ENCODE measurements around the gene GATAD2A. TPM values are rescaled to one million over a fixed set of nuclear protein-coding genes. Genes with fewer than 3 reads are reported as not detected.

The GATAD2A gene
- total and polyA plus RNA-seq, 5 donors from 2014 or later: 8.1 to 134 (median 9.7) TPM

GRCh38 chr19:19492026-19492610, 86.6 kb downstream of the GATAD2A start:
- H3K36me3 Mint-ChIP-seq: peaks cover 12% of the 10 kb centered on the region
- H3K27ac Mint-ChIP-seq: no peak overlapping the region
- no peak overlapping the region for H3K4me3 Mint-ChIP-seq
- H3K9me3 Mint-ChIP-seq: no peaks in the 10 kb centered on the region
- no peaks in the 10 kb centered on the region for H3K27me3 Mint-ChIP-seq
- ATAC-seq (ENCODE audit: low read depth in 2 of 2) (no peak), DNase-seq (no peak)
- no peaks in the 10 kb centered on the region for H3K9me3 ChIP-seq (ENCODE audit: control insufficient read depth in 2 of 2, low read length in 2 of 2)
- H3K27me3 ChIP-seq (ENCODE audit: control insufficient read depth, insufficient read depth, low read length): no peaks in the 10 kb centered on the region
- H3K4me3 ChIP-seq (ENCODE audit: low read depth, low read length): no peak overlapping the region
- H3K36me3 ChIP-seq (ENCODE audit: control insufficient read depth, insufficient read depth, low read length): peaks cover 43% of the 10 kb centered on the region
- H3K27ac ChIP-seq (ENCODE audit: insufficient read depth, low read length, poor library complexity, severe bottlenecking): no peak overlapping the region
- H3K4me1 ChIP-seq (ENCODE audit: control insufficient read depth, insufficient read depth, low read length, poor library complexity, severe bottlenecking): peaks cover 36% of the 10 kb centered on the region
- H3K4me1 Mint-ChIP-seq: peaks cover 9 to 44% (median 23%) of the 10 kb centered on the region in 4 donors

GRCh38 chr19:19493841-19494546, 88.5 kb downstream of the GATAD2A start:
- Histone ChIP-seq H3K27me3 (ENCODE audit: control insufficient read depth, insufficient read depth, low read length) (no peaks in the 10 kb centered on the region), H3K4me3 (ENCODE audit: low read depth, low read length) (no peak overlapping the region), H3K9me3 (ENCODE audit: control insufficient read depth in 2 of 2, low read length in 2 of 2) (no peaks in the 10 kb centered on the region), H3K4me1 (ENCODE audit: control insufficient read depth, insufficient read depth, low read length, poor library complexity, severe bottlenecking) (peaks cover 17% of the 10 kb centered on the region), H3K27ac (ENCODE audit: insufficient read depth, low read length, poor library complexity, severe bottlenecking) (no peak overlapping the region), H3K36me3 (ENCODE audit: control insufficient read depth, insufficient read depth, low read length) (peaks cover 58% of the 10 kb centered on the region)
- H3K4me1 Mint-ChIP-seq: peaks cover 6 to 26% (median 17%) of the 10 kb centered on the region in 4 donors
- no peaks in the 10 kb centered on the region for H3K9me3 Mint-ChIP-seq
- H3K27ac Mint-ChIP-seq: no peak overlapping the region
- no peaks in the 10 kb centered on the region for H3K27me3 Mint-ChIP-seq
- H3K36me3 Mint-ChIP-seq: peaks cover 10% of the 10 kb centered on the region
- no peak for ATAC-seq (ENCODE audit: low read depth in 2 of 2)
- H3K4me3 Mint-ChIP-seq: no peak overlapping the region
- no peak for DNase-seq

- no peak overlapping the region for H3K4me3 Mint-ChIP-seq
Observed at GRCh38 chr19:19495614-19496603, 90.4 kb downstream of the GATAD2A start.

DNA sequence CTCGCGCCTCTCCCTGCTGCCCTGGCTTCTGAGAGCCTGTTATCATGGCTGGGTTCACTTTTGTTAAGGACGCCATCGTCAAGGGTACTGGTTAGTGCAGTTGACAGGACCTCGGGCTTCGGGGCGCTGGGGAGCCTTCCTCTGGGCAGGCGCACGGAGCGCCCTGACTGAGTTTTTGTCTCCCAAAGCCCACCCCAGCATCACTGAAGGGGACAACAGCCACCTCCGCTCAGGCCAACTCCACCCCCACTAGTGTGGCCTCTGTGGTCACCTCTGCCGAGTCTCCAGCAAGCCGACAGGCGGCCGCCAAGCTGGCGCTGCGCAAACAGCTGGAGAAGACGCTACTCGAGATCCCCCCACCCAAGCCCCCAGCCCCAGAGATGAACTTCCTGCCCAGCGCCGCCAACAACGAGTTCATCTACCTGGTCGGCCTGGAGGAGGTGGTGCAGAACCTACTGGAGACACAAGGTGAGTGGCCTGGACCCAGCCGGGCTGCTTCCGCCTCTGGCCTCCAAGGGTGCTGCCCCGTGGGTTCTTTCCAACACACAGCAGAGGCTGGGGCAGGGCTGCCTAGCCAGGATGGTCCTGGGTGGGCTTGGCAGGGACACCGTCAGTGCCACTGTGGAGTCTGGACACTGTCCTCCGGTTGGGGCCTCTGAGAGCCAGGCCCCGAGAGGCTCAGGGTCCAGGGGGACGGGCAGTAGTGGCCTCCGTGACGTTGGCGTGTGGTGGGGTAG, 92.9 kb downstream of the GATAD2A start:
- H3K4me3 Mint-ChIP-seq: no peak overlapping the region
- DNase-seq (no peak), ATAC-seq (ENCODE audit: low read depth in 2 of 2) (no peak)
- no peak overlapping the region for H3K27ac Mint-ChIP-seq
- H3K27me3 Mint-ChIP-seq: no peaks in the 10 kb centered on the region
- H3K27me3 ChIP-seq (ENCODE audit: control insufficient read depth, insufficient read depth, low read length): no peaks in the 10 kb centered on the region
- H3K4me1 Mint-ChIP-seq: peaks cover 0 to 10% (median 2%) of the 10 kb centered on the region in 4 donors
- peaks cover 85% of the 10 kb centered on the region for H3K36me3 ChIP-seq (ENCODE audit: control insufficient read depth, insufficient read depth, low read length)
- peaks cover 23% of the 10 kb centered on the region for H3K36me3 Mint-ChIP-seq
- no peaks in the 10 kb centered on the region for H3K4me1 ChIP-seq (ENCODE audit: control insufficient read depth, insufficient read depth, low read length, poor library complexity, severe bottlenecking)
- H3K9me3 ChIP-seq (ENCODE audit: control insufficient read depth in 2 of 2, low read length in 2 of 2): no peaks in the 10 kb centered on the region
- peaks cover 0 to 3% (median 0%) of the 10 kb centered on the region in 7 donors for H3K9me3 Mint-ChIP-seq
- H3K27ac ChIP-seq (ENCODE audit: insufficient read depth, low read length, poor library complexity, severe bottlenecking): no peak overlapping the region
- H3K4me3 ChIP-seq (ENCODE audit: low read depth, low read length): no peak overlapping the region

More at GRCh38 chr19:19495614-19496603, 90.4 kb downstream of the GATAD2A start:
- Histone ChIP-seq H3K4me3 (ENCODE audit: low read depth, low read length) (no peak overlapping the region), H3K27ac (ENCODE audit: insufficient read depth, low read length, poor library complexity, severe bottlenecking) (no peak overlapping the region), H3K27me3 (ENCODE audit: control insufficient read depth, insufficient read depth, low read length) (no peaks in the 10 kb centered on the region), H3K36me3 (ENCODE audit: control insufficient read depth, insufficient read depth, low read length) (peaks cover 77% of the 10 kb centered on the region), H3K9me3 (ENCODE audit: control insufficient read depth in 2 of 2, low read length in 2 of 2) (no peaks in the 10 kb centered on the region), H3K4me1 (ENCODE audit: control insufficient read depth, insufficient read depth, low read length, poor library complexity, severe bottlenecking) (no peaks in the 10 kb centered on the region)
- DNase-seq (no peak), ATAC-seq (ENCODE audit: low read depth in 2 of 2) (no peak)
- Mint-ChIP-seq H3K27me3 (no peaks in the 10 kb centered on the region), H3K36me3 (peaks cover 15% of the 10 kb centered on the region), H3K27ac (no peak overlapping the region), H3K9me3 (no peaks in the 10 kb centered on the region), H3K4me1 (peaks cover 0 to 10% (median 3%) of the 10 kb centered on the region in 4 donors)

DNA sequence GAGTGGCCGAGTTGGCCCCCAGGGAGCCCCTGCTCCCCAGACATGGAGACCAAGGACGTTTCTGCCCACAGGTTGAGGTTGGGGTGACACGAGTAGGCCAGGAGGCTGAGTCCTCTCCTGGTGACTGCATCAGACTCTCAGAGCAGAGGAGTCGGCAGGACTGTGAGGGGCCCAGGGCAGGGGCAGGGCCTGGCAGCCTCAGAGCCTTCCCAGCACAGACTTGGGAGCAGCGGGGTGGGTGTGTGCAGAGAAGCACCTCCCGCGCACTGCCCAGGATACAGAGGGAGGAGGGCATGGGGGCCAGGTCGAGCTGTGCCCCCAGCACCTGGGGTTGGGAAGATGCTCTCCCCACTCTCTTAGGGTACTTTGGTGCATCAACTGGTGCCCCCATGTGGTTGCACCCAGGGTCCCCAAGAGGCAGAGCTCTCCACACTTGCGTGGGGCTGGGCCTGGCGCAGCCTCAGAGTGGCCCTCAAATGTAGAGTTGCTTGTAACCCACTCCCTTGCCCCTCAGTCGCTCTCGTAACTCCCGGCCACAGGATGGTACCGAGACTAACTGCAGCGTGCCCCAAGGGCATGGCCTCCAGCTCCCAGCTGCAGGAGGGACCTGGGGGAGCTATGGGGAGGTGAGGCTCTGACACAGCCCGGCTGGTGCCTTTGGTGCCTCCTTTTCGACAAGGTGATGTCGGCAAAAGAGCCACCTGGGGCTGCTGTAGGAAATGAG, 94.0 kb downstream of the GATAD2A start:
- Histone ChIP-seq H3K27me3 (ENCODE audit: control insufficient read depth, insufficient read depth, low read length) (no peaks in the 10 kb centered on the region), H3K9me3 (ENCODE audit: control insufficient read depth in 2 of 2, low read length in 2 of 2) (no peaks in the 10 kb centered on the region), H3K27ac (ENCODE audit: insufficient read depth, low read length, poor library complexity, severe bottlenecking) (no peak overlapping the region), H3K36me3 (ENCODE audit: control insufficient read depth, insufficient read depth, low read length) (peaks cover 86% of the 10 kb centered on the region), H3K4me3 (ENCODE audit: low read depth, low read length) (no peak overlapping the region), H3K4me1 (ENCODE audit: control insufficient read depth, insufficient read depth, low read length, poor library complexity, severe bottlenecking) (no peaks in the 10 kb centered on the region)
- H3K4me3 Mint-ChIP-seq: no peak overlapping the region
- peaks cover 29% of the 10 kb centered on the region for H3K36me3 Mint-ChIP-seq
- peak overlapping the region in 1 of 3 donors; percentile 38 for H3K27ac Mint-ChIP-seq
- ATAC-seq (ENCODE audit: low read depth in 2 of 2) (no peak), DNase-seq (no peak)
- no peaks in the 10 kb centered on the region for H3K27me3 Mint-ChIP-seq
- H3K9me3 Mint-ChIP-seq: peaks cover 0 to 3% (median 0%) of the 10 kb centered on the region in 7 donors
- peaks cover 0 to 5% (median 2%) of the 10 kb centered on the region in 4 donors for H3K4me1 Mint-ChIP-seq

GRCh38 chr19:19500975-19501644, 95.6 kb downstream of the GATAD2A start:
- no peaks in the 10 kb centered on the region for H3K9me3 ChIP-seq (ENCODE audit: control insufficient read depth in 2 of 2, low read length in 2 of 2)
- DNase-seq (no peak), ATAC-seq (ENCODE audit: low read depth in 2 of 2) (no peak)
- H3K4me3 Mint-ChIP-seq: no peak overlapping the region
- H3K4me1 ChIP-seq (ENCODE audit: control insufficient read depth, insufficient read depth, low read length, poor library complexity, severe bottlenecking): no peaks in the 10 kb centered on the region
- no peak overlapping the region for H3K27ac ChIP-seq (ENCODE audit: insufficient read depth, low read length, poor library complexity, severe bottlenecking)
- no peaks in the 10 kb centered on the region for H3K27me3 Mint-ChIP-seq
- peak overlapping the region in 1 of 3 donors; percentile 46 for H3K27ac Mint-ChIP-seq
- H3K36me3 ChIP-seq (ENCODE audit: control insufficient read depth, insufficient read depth, low read length): peaks cover 91% of the 10 kb centered on the region
- H3K27me3 ChIP-seq (ENCODE audit: control insufficient read depth, insufficient read depth, low read length): no peaks in the 10 kb centered on the region
- H3K9me3 Mint-ChIP-seq: peaks cover 0 to 3% (median 0%) of the 10 kb centered on the region in 7 donors
- H3K4me1 Mint-ChIP-seq: no peaks in the 10 kb centered on the region
- H3K36me3 Mint-ChIP-seq: peaks cover 30% of the 10 kb centered on the region
- H3K4me3 ChIP-seq (ENCODE audit: low read depth, low read length): no peak overlapping the region
